Measurements from ENCODE around the gene WBP2. TPM values are rescaled to one million over a fixed set of nuclear protein-coding genes. Genes with fewer than 3 reads are reported as not detected.
A peak's percentile ranks its signal among the peaks of the same experiment; 100 is the strongest.

Gene WBP2
- total and polyA plus RNA-seq, 2 of the 13 experiments (the other 11 are each of a cell fraction or from before 2014, with no cell fraction given) = 29.2 to 29.5 TPM

- TF ChIP-seq ZNF407 (CRISPR knock-in tag; IDR thresholded peaks at IDR 0.05; ENCODE audit: not compliant biosample characterization) (no peak), ETV6 (CRISPR knock-in tag; conservative IDR thresholded peaks at IDR 0.05) (no peak), MZF1 (CRISPR knock-in tag; IDR thresholded peaks at IDR 0.05; ENCODE audit: borderline replicate concordance) (no peak), ZNF292 (CRISPR knock-in tag; IDR thresholded peaks at IDR 0.05; ENCODE audit: borderline replicate concordance, low read depth) (no peak), TEF (CRISPR knock-in tag; IDR thresholded peaks at IDR 0.05) (no peak), ZNF12 (CRISPR knock-in tag; IDR thresholded peaks at IDR 0.05) (peak; percentile 36; the same call in 1 of the 2 replicates), TFDP1 (CRISPR knock-in tag; IDR thresholded peaks at IDR 0.05; ENCODE audit: borderline replicate concordance) (0 out of 2 replicates have a peak, but pooled peaks have one; percentile 11), RFXANK (CRISPR knock-in tag; IDR thresholded peaks at IDR 0.05) (no peak), TARDBP (CRISPR knock-in tag; IDR thresholded peaks at IDR 0.05) (peak; percentile 59; the same call in 1 of the 2 replicates), ARNTL (CRISPR knock-in tag; IDR thresholded peaks at IDR 0.05) (0 out of 2 replicates have a peak, but pooled peaks have one; percentile 20), ZIK1 (CRISPR knock-in tag; IDR thresholded peaks at IDR 0.05; ENCODE audit: borderline replicate concordance, low read depth) (peak; percentile 76), ZNF431 (CRISPR knock-in tag; IDR thresholded peaks at IDR 0.05; ENCODE audit: borderline replicate concordance, low read depth) (no peak), DMAP1 (CRISPR knock-in tag; IDR thresholded peaks at IDR 0.05) (no peak), IRF9 (CRISPR knock-in tag; IDR thresholded peaks at IDR 0.05; ENCODE audit: borderline replicate concordance) (peak; percentile 43; the same call in 1 of the 2 replicates), GLI4 (CRISPR knock-in tag; IDR thresholded peaks at IDR 0.05; ENCODE audit: borderline replicate concordance) (no peak), ZNF710 (CRISPR knock-in tag; IDR thresholded peaks at IDR 0.05; ENCODE audit: borderline replicate concordance) (0 out of 2 replicates have a peak, but pooled peaks have one; percentile 33)
Measured at GRCh38 chr17:75844530-75845057, 10.5 kb downstream of the WBP2 start (continued).

Measured in HepG2 (cell line).